Peyer's patch (tissue), 4 donors: ENCODE results near the gene FER. TPM values are rescaled to one million over a fixed set of nuclear protein-coding genes. Genes with fewer than 3 reads are reported as not detected.

Source experiments
- DNase-seq, 3 donors: peaks; one replicate each; pipeline ENCODE4 v3.0.0-alpha.2; 2017 to 2019
- H3K27ac ChIP-seq, 4 donors: fragments of 200-600 bp; sonication (generic); one replicate each; pipeline ENCODE4 v1.5.1; 2016 to 2019
- H3K27me3 ChIP-seq, 2 donors: fragments of 200-600 bp; sonication (generic); one replicate each; pipeline ENCODE4 v1.5.1; 2019
- H3K36me3 ChIP-seq, 3 donors: fragments of 200-600 bp; sonication (generic); one replicate each; pipeline ENCODE4 v1.5.1; 2016 to 2019
- H3K4me1 ChIP-seq, 4 donors: fragments of 200-600 bp; sonication (generic); one replicate each; pipeline ENCODE4 v1.5.1; 2016 to 2019
- H3K4me3 ChIP-seq, 4 donors: fragments of 200-600 bp; sonication (generic); 1 replicate in 3 of 4; 2 replicates in 1 of 4; pipeline ENCODE4 v1.5.1; 2016 to 2019; ENCODE audit warnings: mild to moderate bottlenecking in 1 of 4
- H3K9me3 ChIP-seq, 4 donors: fragments of 200-600 bp; sonication (generic); one replicate each; pipeline ENCODE4 v1.5.1; 2016 to 2019; ENCODE audit warnings: mild to moderate bottlenecking in 1 of 4
- CTCF ChIP-seq, 6 experiments: fragments of 450-650 bp in 4 of 6; fragments of 200-600 bp in 2 of 6; sonication (generic) in 1 of 6; IDR thresholded peaks; one replicate each; pipeline ENCODE4 v1.5.1; 2017 to 2019; ENCODE audit warnings: antibody characterized with exemption in 6 of 6, mild to moderate bottlenecking in 3 of 6, moderate library complexity in 1 of 6
- POLR2A ChIP-seq, 2 donors: fragments of 450-650 bp; IDR thresholded peaks; one replicate each; pipeline ENCODE4 v1.5.1; 2017; ENCODE audit warnings: antibody characterized with exemption in 2 of 2, mild to moderate bottlenecking in 2 of 2, moderate library complexity in 2 of 2
- total RNA-seq, 4 donors: library from RNA; depleted of rRNA; stranded (reverse); fragments of >200 nt; gene quantifications; one replicate each; pipeline ENCODE4 v1.1.0, GENCODE V29; 2016

The FER gene
- total RNA-seq, 4 donors from 2014 or later, result 8.4 to 104 (median 12.5) TPM

- no peak overlapping the region for H3K27ac ChIP-seq
- no peaks in the 10 kb centered on the region for H3K9me3 ChIP-seq
- TF ChIP-seq CTCF (IDR thresholded peaks at IDR 0.05), result no peak
- TF ChIP-seq POLR2A (IDR thresholded peaks at IDR 0.05), result no peak
- no peaks in the 10 kb centered on the region for H3K36me3 ChIP-seq
- DNase-seq, result no peak
- H3K27me3 ChIP-seq, result no peaks in the 10 kb centered on the region
- H3K4me3 ChIP-seq, result no peak overlapping the region
- H3K4me1 ChIP-seq, result no peaks in the 10 kb centered on the region
Observed at GRCh38 chr5:109125755-109126429, 378.2 kb downstream of the FER start.

GRCh38 chr5:109126481-109126880 is 378.8 kb downstream of the FER start:
- Histone ChIP-seq H3K36me3 (no peaks in the 10 kb centered on the region), H3K4me1 (no peaks in the 10 kb centered on the region), H3K4me3 (no peak overlapping the region), H3K27me3 (no peaks in the 10 kb centered on the region), H3K27ac (no peak overlapping the region), H3K9me3 (no peaks in the 10 kb centered on the region)
- TF ChIP-seq CTCF (IDR thresholded peaks at IDR 0.05) (no peak), POLR2A (IDR thresholded peaks at IDR 0.05) (no peak)
- DNase-seq, result no peak

DNA sequence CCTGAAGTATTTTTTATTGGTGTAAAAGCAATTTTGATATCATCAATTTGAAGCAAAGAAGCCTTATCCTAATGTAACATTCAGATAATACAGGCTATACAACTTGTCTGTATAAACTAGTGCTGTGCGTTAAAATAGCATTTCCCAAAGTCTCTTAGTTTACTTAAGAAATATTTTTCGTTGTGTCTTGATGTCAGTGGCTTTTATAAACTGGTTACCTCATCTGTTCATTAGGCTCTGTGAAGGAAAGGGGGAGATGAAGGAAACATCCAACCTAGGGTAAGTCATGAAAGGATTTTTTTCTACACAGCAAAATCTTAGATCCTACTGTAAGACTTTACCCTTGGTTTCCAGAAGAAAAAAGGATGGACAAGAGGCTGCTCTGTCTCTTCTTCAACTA is 389.2 kb downstream of the FER start:
- Histone ChIP-seq H3K27ac (no peak overlapping the region), H3K9me3 (no peaks in the 10 kb centered on the region), H3K4me1 (no peaks in the 10 kb centered on the region), H3K27me3 (no peaks in the 10 kb centered on the region), H3K36me3 (no peaks in the 10 kb centered on the region), H3K4me3 (no peak overlapping the region)
- no peak for DNase-seq
- TF ChIP-seq POLR2A (IDR thresholded peaks at IDR 0.05) (no peak), CTCF (IDR thresholded peaks at IDR 0.05) (no peak)

- Histone ChIP-seq H3K36me3 (no peaks in the 10 kb centered on the region), H3K4me3 (no peak overlapping the region), H3K9me3 (no peaks in the 10 kb centered on the region), H3K4me1 (no peaks in the 10 kb centered on the region), H3K27ac (no peak overlapping the region), H3K27me3 (no peaks in the 10 kb centered on the region)
- DNase-seq, result no peak
- no peak for TF ChIP-seq CTCF (IDR thresholded peaks at IDR 0.05)
- TF ChIP-seq POLR2A (IDR thresholded peaks at IDR 0.05), result no peak
Observed at GRCh38 chr5:109141222-109142200, 393.8 kb downstream of the FER start.

- Histone ChIP-seq H3K4me3 (no peak overlapping the region), H3K36me3 (no peaks in the 10 kb centered on the region), H3K27me3 (no peaks in the 10 kb centered on the region), H3K9me3 (no peaks in the 10 kb centered on the region), H3K27ac (no peak overlapping the region), H3K4me1 (no peaks in the 10 kb centered on the region)
- no peak for TF ChIP-seq CTCF (IDR thresholded peaks at IDR 0.05)
- no peak for TF ChIP-seq POLR2A (IDR thresholded peaks at IDR 0.05)
- DNase-seq, result no peak
Observed at GRCh38 chr5:109143031-109143430, 395.3 kb downstream of the FER start.
